Endothelial cell of umbilical vein (primary cell): ENCODE measurements around the gene ISLR. TPM values are rescaled to one million over a fixed set of nuclear protein-coding genes. Genes with fewer than 3 reads are reported as not detected.

ENCODE experiments used
- BruUV-seq: library from RNA; stranded (reverse); fragments of 400-500 nt; replicated peaks from 2 replicates; lab custom pipeline; 2021; lab: Mats Ljungman, UMichigan
- CTCF ChIA-PET: fragments of 300-600, 350-600 bp; sonication (Branson Sonifier 250); formaldehyde crosslinking; loops from one replicate; lab custom pipeline; 2021; ENCODE audit warnings: antibody characterized with exemption, inconsistent platforms; lab: Charles Lee
- POLR2A ChIA-PET: fragments of 300-600, 350-600 bp; sonication (Branson Sonifier 250); formaldehyde crosslinking; loops from one replicate; lab custom pipeline; 2021; ENCODE audit warnings: antibody characterized with exemption, inconsistent platforms; lab: Charles Lee
- DNase-seq: peaks from one replicate; pipeline ENCODE4 v3.0.0-alpha.2; 2011; ENCODE audit warnings: low read depth, low spot score
- FAIRE-seq: peaks from 2 replicates; lab custom pipeline; 2011; peaks lifted over from hg19 to GRCh38; lab: Jason Lieb, UNC
- H2AFZ ChIP-seq: 2 replicates; pipeline ENCODE4 v1.6.0; 2012; ENCODE audit warnings: low read depth, low read length, control low read depth, inconsistent platforms
- H3K27ac ChIP-seq: 2 replicates; pipeline ENCODE4 v1.5.1; 2011; ENCODE audit warnings: low read depth, mild to moderate bottlenecking, control low read depth, low read length, moderate library complexity; ENCODE audit not compliant: insufficient read depth
- H3K27me3 ChIP-seq, 2 experiments: 2 replicates each; pipeline versions ENCODE4 v1.6.0 to v1.6.1; 2011; ENCODE audit warnings: low read length in 2 of 2, mixed read lengths in 1 of 2; ENCODE audit not compliant: control insufficient read depth in 2 of 2, insufficient read depth in 2 of 2
- H3K36me3 ChIP-seq, 2 experiments: 2 replicates in 1 of 2; 3 replicates in 1 of 2; pipeline ENCODE4 v1.5.1; 2011; ENCODE audit warnings: low read length in 2 of 2, mild to moderate bottlenecking in 1 of 2, moderate library complexity in 1 of 2; ENCODE audit not compliant: control insufficient read depth in 2 of 2, insufficient read depth in 2 of 2; ENCODE audit errors: extremely low read depth in 1 of 2
- H3K4me1 ChIP-seq: 3 replicates; pipeline ENCODE4 v1.5.1; 2011; ENCODE audit warnings: mild to moderate bottlenecking, low read length; ENCODE audit not compliant: control insufficient read depth, insufficient read depth; ENCODE audit errors: extremely low read depth
- H3K4me2 ChIP-seq: 2 replicates; pipeline ENCODE4 v1.6.1; 2011; ENCODE audit warnings: low read length, control low read depth, mixed read lengths; ENCODE audit not compliant: insufficient read depth
- H3K4me3 ChIP-seq, 3 experiments: fragments of 200-600 bp in 1 of 3; sonication (generic), shearing (Covaris generic) in 1 of 3; replicated peaks in 1 of 3; 2 replicates each; pipeline ENCODE4 v1.5.1; 2011 to 2016; ENCODE audit warnings: control low read depth in 3 of 3, low read length in 3 of 3, mild to moderate bottlenecking in 2 of 3, inconsistent platforms in 1 of 3, low read depth in 1 of 3, moderate library complexity in 1 of 3; ENCODE audit not compliant: insufficient read depth in 1 of 3
- H3K79me2 ChIP-seq: 2 replicates; pipeline ENCODE4 v1.6.0; 2012; ENCODE audit warnings: low read length, inconsistent platforms; ENCODE audit not compliant: control insufficient read depth, insufficient read depth
- H3K9ac ChIP-seq: replicated peaks from 2 replicates; pipeline ENCODE3; 2011; ENCODE audit warnings: low read length, control low read depth; ENCODE audit not compliant: insufficient read depth; ENCODE audit errors: extremely low read depth
- H3K9me1 ChIP-seq: replicated peaks from 3 replicates; pipeline ENCODE4 v1.6.0; 2011; ENCODE audit warnings: mild to moderate bottlenecking, low read length; ENCODE audit not compliant: control insufficient read depth, insufficient read depth; ENCODE audit errors: extremely low read depth
- H3K9me3 ChIP-seq: replicated peaks from 2 replicates; pipeline ENCODE4 v1.5.1; 2012; ENCODE audit warnings: low read length, inconsistent platforms; ENCODE audit not compliant: control insufficient read depth, insufficient read depth
- H4K20me1 ChIP-seq: replicated peaks from 2 replicates; pipeline ENCODE3; 2011; ENCODE audit warnings: mild to moderate bottlenecking, low read length; ENCODE audit not compliant: control insufficient read depth, insufficient read depth; ENCODE audit errors: extremely low read depth
- CTCF ChIP-seq, 2 donors: IDR thresholded peaks; 1 replicate in 1 of 2; 2 replicates in 1 of 2; pipeline ENCODE4 v1.5.1; 2011; ENCODE audit warnings: low read length in 2 of 2, mild to moderate bottlenecking in 2 of 2, moderate library complexity in 2 of 2, control low read depth in 1 of 2, inconsistent platforms in 1 of 2, low read depth in 1 of 2; ENCODE audit not compliant: insufficient read depth in 1 of 2; ENCODE audit errors: extremely low read depth in 1 of 2
- EZH2 ChIP-seq: IDR thresholded peaks from 2 replicates; pipeline ENCODE4 v1.6.1; 2012; ENCODE audit warnings: borderline replicate concordance, low read depth, mild to moderate bottlenecking, moderate library complexity, low read length, inconsistent platforms; ENCODE audit not compliant: severe bottlenecking
- FOS ChIP-seq: IDR thresholded peaks from 2 replicates; pipeline ENCODE4 v1.6.1; 2011; ENCODE audit warnings: mild to moderate bottlenecking, low read length, moderate library complexity, borderline replicate concordance; ENCODE audit not compliant: insufficient read depth
- GATA2 ChIP-seq: IDR thresholded peaks from 2 replicates; pipeline ENCODE4 v1.7.0; 2011; ENCODE audit warnings: low read depth, mild to moderate bottlenecking, moderate library complexity, mixed read lengths, low read length; ENCODE audit not compliant: insufficient read length, insufficient read depth
- JUN ChIP-seq: IDR thresholded peaks from 2 replicates; pipeline ENCODE4 v1.6.1; 2011; ENCODE audit warnings: borderline replicate concordance, low read depth; ENCODE audit not compliant: insufficient read length, insufficient read depth
- MAX ChIP-seq: IDR thresholded peaks from 2 replicates; pipeline ENCODE4 v1.6.1; 2011; ENCODE audit not compliant: insufficient read depth, insufficient read length
- MYC ChIP-seq: IDR thresholded peaks from one replicate; pipeline ENCODE4 v1.6.1; 2011; ENCODE audit warnings: mild to moderate bottlenecking, low read depth, low read length
- POLR2A ChIP-seq: IDR thresholded peaks from 2 replicates; pipeline ENCODE4 v1.6.1; 2012; ENCODE audit warnings: low read depth, mild to moderate bottlenecking, control low read depth, low read length
- POLR2AphosphoS5 ChIP-seq: IDR thresholded peaks from 2 replicates; pipeline ENCODE4 v1.6.1; 2012; ENCODE audit warnings: low read depth, mild to moderate bottlenecking, control low read depth, low read length, moderate library complexity; ENCODE audit not compliant: insufficient read depth
- dilution Hi-C: fragments of 300-500 bp; cut with MboI; formaldehyde crosslinking; loops from one replicate; pipeline ENCODE4 v1.15.0; 2019; ENCODE audit warnings: low sequenced_read_pairs; ENCODE audit not compliant: extremely low pct_ligation_motif_present
- intact Hi-C: fragments of 100-400 bp; cut with micrococcal nuclease; formaldehyde crosslinking; loops from one replicate; pipeline ENCODE4 v1.10.0; 2022
- polyA plus RNA-seq, 4 experiments: library from polyadenylated mRNA; depleted of rRNA in 3 of 4; stranded (reverse) in 3 of 4; unstranded in 1 of 4; fragments of >200 nt; gene quantifications; 2 replicates each; pipeline versions ENCODE4 v1.2.1 to v1.2.3, GENCODE V29; 2011 to 2012; ENCODE audit warnings: missing spikeins in 1 of 4
- total RNA-seq: library from RNA; stranded (reverse); gene quantifications from 2 replicates; pipeline ENCODE4 v1.2.3, GENCODE V29; 2021

ISLR gene
- total and polyA plus RNA-seq, 2 donors (not counting 3 experiments of a cell fraction or from before 2014, with no cell fraction given) = not detected

DNA sequence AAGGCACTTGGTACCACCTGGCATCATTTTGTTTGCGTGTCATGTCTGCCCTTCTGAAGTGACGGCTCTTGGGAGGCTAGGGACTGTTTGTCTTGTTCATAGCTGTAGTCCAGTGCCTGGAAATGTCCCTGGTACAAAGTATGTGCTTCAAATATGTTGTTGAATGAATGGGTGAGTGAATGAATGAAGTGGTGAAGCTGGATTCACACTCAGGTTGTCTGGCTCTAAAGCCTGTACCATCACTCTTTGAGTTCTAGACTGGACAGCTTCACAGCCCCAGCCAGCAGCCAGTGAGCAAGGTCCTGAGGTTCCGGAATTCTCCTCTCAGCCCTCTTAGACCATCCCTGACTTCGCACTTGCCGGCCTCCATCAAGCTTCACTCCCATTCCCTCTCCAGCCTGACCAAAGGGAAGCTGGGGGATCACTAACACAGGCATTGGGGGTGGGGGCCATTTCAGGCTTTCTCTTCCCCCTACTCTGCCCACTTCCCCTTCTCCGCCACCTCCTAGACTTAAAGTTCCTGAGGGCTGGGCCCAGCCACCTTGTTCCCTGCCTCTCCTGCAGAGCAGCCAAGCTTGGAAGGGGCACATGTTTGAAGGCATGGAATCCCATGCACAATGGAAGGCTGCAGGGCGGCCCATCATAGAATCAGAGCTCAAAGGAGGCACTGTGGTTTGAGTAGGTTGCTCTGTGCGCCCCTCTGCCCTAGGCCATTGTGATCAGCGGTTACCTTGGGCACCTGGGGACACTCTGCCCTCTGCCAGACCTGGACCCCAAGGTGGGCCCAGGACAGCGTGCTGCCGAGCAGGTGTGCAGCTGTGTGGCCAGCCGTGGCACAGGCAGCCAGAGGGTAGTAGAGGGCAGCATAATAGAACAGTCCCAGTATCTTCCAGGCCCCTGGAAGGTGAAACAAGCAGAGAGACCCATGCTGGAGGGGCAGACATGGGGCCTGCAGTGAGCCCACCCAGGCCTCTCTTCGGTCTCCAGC, 21.4 kb downstream of the ISLR start:
- Histone ChIP-seq H3K4me3 (no peak overlapping the region), H3K79me2 (no peaks in the 10 kb centered on the region), H3K4me1 (no peaks in the 10 kb centered on the region), H2AFZ (no peak overlapping the region), H3K27ac (no peak overlapping the region), H3K9me1 (no peaks in the 10 kb centered on the region), H3K4me2 (no peak overlapping the region), H4K20me1 (no peaks in the 10 kb centered on the region), H3K9ac (no peak overlapping the region), H3K36me3 (no peaks in the 10 kb centered on the region), H3K27me3 (no peaks in the 10 kb centered on the region), H3K9me3 (no peaks in the 10 kb centered on the region)
- DNase-seq (no peak), FAIRE-seq (no peak)
- TF ChIP-seq POLR2A (no peak), JUN (no peak), EZH2 (no peak), GATA2 (no peak), MYC (no peak), CTCF (IDR thresholded peaks at IDR 0.05; ENCODE audit: extremely low read depth in 1 of 2, insufficient read depth in 1 of 2, low read depth in 1 of 2, low read length in 2 of 2) (no peak), FOS (no peak), POLR2AphosphoS5 (no peak), MAX (no peak)
- intact Hi-C loops = no loop called here
- ChIA-PET POLR2A (no interaction called here), CTCF (interaction anchor here (1.5 kb wide), 1 partner anchor 26 kb away, joined by 3 read pairs; no protein-coding TSS in a partner anchor)
- no TSS peak for BruUV-seq
- dilution Hi-C loops = no loop called here
